ENCODE measurements around the gene MAST3.

MAST3 gene

GRCh38 chr19:18156841-18157464, 59.4 kb downstream of the MAST3 start (continued):
- peak; percentile 84 for TF ChIP-seq KLF9 (tag by site-specific recombination; IDR thresholded peaks at IDR 0.05; ENCODE audit: low read depth)
- TF ChIP-seq ZNF174 (tag by site-specific recombination; IDR thresholded peaks at IDR 0.05): no peak
- no peak for TF ChIP-seq ZNF449 (tag by site-specific recombination; IDR thresholded peaks at IDR 0.05)
- TF ChIP-seq ZNF37A (tag by site-specific recombination; IDR thresholded peaks at IDR 0.05): no peak
- TF ChIP-seq ZBTB17 (tag by site-specific recombination; IDR thresholded peaks at IDR 0.05): peak; percentile 89
- no peak for TF ChIP-seq ZBTB7A (tag by site-specific recombination; IDR thresholded peaks at IDR 0.05; ENCODE audit: low read depth)
- no peak for TF ChIP-seq ZBTB1 (tag by site-specific recombination; IDR thresholded peaks at IDR 0.05)
- no peak for TF ChIP-seq ZNF529 (tag by site-specific recombination; IDR thresholded peaks at IDR 0.05; ENCODE audit: insufficient replicate concordance)
- TF ChIP-seq ZNF704 (tag by site-specific recombination; IDR thresholded peaks at IDR 0.05): no peak
- peak; percentile 100 for TF ChIP-seq ZNF341 (tag by site-specific recombination; IDR thresholded peaks at IDR 0.05; ENCODE audit: low read depth)
- no peak for TF ChIP-seq SETDB1 (IDR thresholded peaks at IDR 0.05; ENCODE audit: insufficient read length, low read length)
- peak; percentile 84 for TF ChIP-seq WT1 (tag by site-specific recombination; IDR thresholded peaks at IDR 0.05)
- TF ChIP-seq ZSCAN4 (tag by site-specific recombination; IDR thresholded peaks at IDR 0.05): no peak
- no peak for TF ChIP-seq PRDM2 (tag by site-specific recombination; IDR thresholded peaks at IDR 0.05; ENCODE audit: borderline replicate concordance)
- TF ChIP-seq TRIM28 (IDR thresholded peaks at IDR 0.05; ENCODE audit: borderline replicate concordance, low read length): no peak; the same call in 1 of the 2 replicates
- TF ChIP-seq ZNF518A (tag by site-specific recombination; conservative IDR thresholded peaks at IDR 0.05; ENCODE audit: low read depth): no peak
- no peak for TF ChIP-seq SALL2 (tag by site-specific recombination; IDR thresholded peaks at IDR 0.05; ENCODE audit: borderline replicate concordance)
- no peak for TF ChIP-seq KLF7 (tag by site-specific recombination; IDR thresholded peaks at IDR 0.05; ENCODE audit: borderline replicate concordance)
- TF ChIP-seq ZNF221 (tag by site-specific recombination; IDR thresholded peaks at IDR 0.05; ENCODE audit: borderline replicate concordance): no peak
- no peak for TF ChIP-seq ZNF280C (tag by site-specific recombination; IDR thresholded peaks at IDR 0.05)
- no peak for TF ChIP-seq ZBTB21 (tag by site-specific recombination; IDR thresholded peaks at IDR 0.05)
- no peak for TF ChIP-seq PRDM1 (tag by site-specific recombination; IDR thresholded peaks at IDR 0.05)

All from HEK293 (cell line).